ENCODE data around the gene KCNJ8. TPM values are rescaled to one million over a fixed set of nuclear protein-coding genes. Genes with fewer than 3 reads are reported as not detected.
"Not testable (repeated sequence)": the region's sequence is repeated elsewhere in the genome, so short reads cannot be mapped to it uniquely, and the experiment has no call there.

Gene KCNJ8
- total RNA-seq, 1 donor from 2014 or later: 1.1 TPM

- DNase-seq (ENCODE audit: low spot score, unreplicated experiment): no peak
- Mint-ChIP-seq H3K36me3 (ENCODE audit: insufficient read depth) (no peaks in the 10 kb centered on the region), H3K4me3 (ENCODE audit: low read depth) (no peak overlapping the region), H3K4me1 (ENCODE audit: low read depth) (peaks cover 7% of the 10 kb centered on the region), H3K27me3 (no peaks in the 10 kb centered on the region), H3K27ac (no peak overlapping the region), H3K9me3 (ENCODE audit: low read depth) (peaks cover 4% of the 10 kb centered on the region)
- no peak for TF ChIP-seq CTCF (IDR thresholded peaks at IDR 0.05; ENCODE audit: unreplicated experiment)
Observed at GRCh38 chr12:21815306-21816062, 41.0 kb upstream of the KCNJ8 start.

GRCh38 chr12:21814814-21815213 lies 40.3 kb upstream of the KCNJ8 start:
- Mint-ChIP-seq H3K4me3 (ENCODE audit: low read depth) (no peak overlapping the region), H3K27me3 (no peaks in the 10 kb centered on the region), H3K9me3 (ENCODE audit: low read depth) (peaks cover 7% of the 10 kb centered on the region), H3K27ac (no peak overlapping the region), H3K36me3 (ENCODE audit: insufficient read depth) (no peaks in the 10 kb centered on the region), H3K4me1 (ENCODE audit: low read depth) (peaks cover 7% of the 10 kb centered on the region)
- no peak for DNase-seq (ENCODE audit: low spot score, unreplicated experiment)
- no peak for TF ChIP-seq CTCF (IDR thresholded peaks at IDR 0.05; ENCODE audit: unreplicated experiment)

GRCh38 chr12:21814327-21814726 lies 39.8 kb upstream of the KCNJ8 start:
- no peaks in the 10 kb centered on the region for H3K27me3 Mint-ChIP-seq
- no peak for DNase-seq (ENCODE audit: low spot score, unreplicated experiment)
- H3K27ac Mint-ChIP-seq: no peak overlapping the region
- H3K4me3 Mint-ChIP-seq (ENCODE audit: low read depth): no peak overlapping the region
- H3K9me3 Mint-ChIP-seq (ENCODE audit: low read depth): peaks cover 7% of the 10 kb centered on the region
- no peaks in the 10 kb centered on the region for H3K36me3 Mint-ChIP-seq (ENCODE audit: insufficient read depth)
- H3K4me1 Mint-ChIP-seq (ENCODE audit: low read depth): peaks cover 4% of the 10 kb centered on the region
- no peak for TF ChIP-seq CTCF (IDR thresholded peaks at IDR 0.05; ENCODE audit: unreplicated experiment)

GRCh38 chr12:21813751-21814150 lies 39.2 kb upstream of the KCNJ8 start:
- no peak overlapping the region for H3K27ac Mint-ChIP-seq
- DNase-seq (ENCODE audit: low spot score, unreplicated experiment): no peak
- no peaks in the 10 kb centered on the region for H3K27me3 Mint-ChIP-seq
- no peaks in the 10 kb centered on the region for H3K4me1 Mint-ChIP-seq (ENCODE audit: low read depth)
- TF ChIP-seq CTCF (IDR thresholded peaks at IDR 0.05; ENCODE audit: unreplicated experiment): no peak
- peaks cover 7% of the 10 kb centered on the region for H3K9me3 Mint-ChIP-seq (ENCODE audit: low read depth)
- H3K36me3 Mint-ChIP-seq (ENCODE audit: insufficient read depth): no peaks in the 10 kb centered on the region
- no peak overlapping the region for H3K4me3 Mint-ChIP-seq (ENCODE audit: low read depth)

- DNase-seq (ENCODE audit: low spot score, unreplicated experiment): no peak
- TF ChIP-seq CTCF (IDR thresholded peaks at IDR 0.05; ENCODE audit: unreplicated experiment): no peak
- Mint-ChIP-seq H3K36me3 (ENCODE audit: insufficient read depth) (no peaks in the 10 kb centered on the region), H3K9me3 (ENCODE audit: low read depth) (peaks cover 7% of the 10 kb centered on the region), H3K4me1 (ENCODE audit: low read depth) (no peaks in the 10 kb centered on the region), H3K27ac (no peak overlapping the region), H3K4me3 (ENCODE audit: low read depth) (no peak overlapping the region), H3K27me3 (no peaks in the 10 kb centered on the region)
Observed at GRCh38 chr12:21813125-21813524, 38.6 kb upstream of the KCNJ8 start.

- H3K27me3 Mint-ChIP-seq; DNase-seq (ENCODE audit: low spot score, unreplicated experiment); H3K36me3 Mint-ChIP-seq (ENCODE audit: insufficient read depth); H3K27ac Mint-ChIP-seq; H3K4me1 Mint-ChIP-seq (ENCODE audit: low read depth); H3K9me3 Mint-ChIP-seq (ENCODE audit: low read depth); H3K4me3 Mint-ChIP-seq (ENCODE audit: low read depth): not testable (repeated sequence)
Observed at GRCh38 chr12:21812340-21812739, 37.8 kb upstream of the KCNJ8 start.
